ENCODE data around the gene RPUSD4.

GRCh38 chr11:126214441-126214840 is 3.0 kb upstream of the RPUSD4 start:
- no peak for TF ChIP-seq POLR2A (IDR thresholded peaks at IDR 0.05; ENCODE audit: low read length)
- no peak for TF ChIP-seq GATA1 (IDR thresholded peaks at IDR 0.05; ENCODE audit: low read depth, low read length)
